HG03060 (cell line): ENCODE data around the gene PPFIBP1.
"Not testable (repeated sequence)": the region's sequence is repeated elsewhere in the genome, so short reads cannot be mapped to it uniquely, and the experiment has no call there.

Experiments used
- ATAC-seq: cut with Tn5 transposase; IDR thresholded peaks from one replicate; pipeline ENCODE4 v1.9.1; 2021; ENCODE audit warnings: low read depth, moderate number of reproducible peaks; ENCODE audit not compliant: unreplicated experiment

Gene PPFIBP1

DNA sequence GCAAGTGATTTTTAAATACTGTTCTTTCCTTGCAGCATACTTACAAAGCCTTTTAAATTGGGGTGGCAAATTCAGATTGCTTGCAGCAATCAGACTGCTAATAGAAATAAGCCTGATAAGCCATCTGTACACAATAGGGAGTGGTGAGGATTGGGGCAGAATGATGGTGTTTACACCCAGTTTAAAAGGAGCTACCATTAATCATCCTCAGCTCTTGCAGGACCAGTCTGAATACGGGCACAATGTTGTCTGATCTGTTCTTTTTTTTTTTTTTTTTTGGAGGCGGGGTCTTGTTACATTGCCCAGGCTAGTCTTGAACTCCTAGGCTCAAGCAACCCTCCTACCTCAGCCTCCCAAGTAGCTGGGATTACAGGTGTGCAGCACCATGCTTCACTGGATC is 122.1 kb downstream of the PPFIBP1 start:
- ATAC-seq: no peak

DNA sequence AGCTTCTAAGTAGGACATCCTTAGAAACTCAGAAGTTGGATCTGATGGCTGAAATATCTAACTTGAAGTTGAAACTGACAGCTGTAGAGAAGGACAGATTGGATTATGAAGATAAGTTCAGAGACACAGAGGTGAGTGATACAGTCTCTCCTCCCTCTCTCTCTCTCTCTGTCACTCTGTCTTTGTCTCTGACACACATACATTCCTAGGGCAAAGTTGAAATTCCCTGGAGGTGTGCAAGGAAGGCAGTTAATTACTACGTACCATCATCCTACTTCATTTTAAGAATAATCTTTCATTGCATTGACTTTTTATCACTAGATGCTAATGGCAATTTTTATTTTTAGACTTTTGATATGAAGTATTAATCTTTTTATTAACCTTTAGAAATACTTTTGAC is 126.0 kb downstream of the PPFIBP1 start:
- no peak for ATAC-seq

DNA sequence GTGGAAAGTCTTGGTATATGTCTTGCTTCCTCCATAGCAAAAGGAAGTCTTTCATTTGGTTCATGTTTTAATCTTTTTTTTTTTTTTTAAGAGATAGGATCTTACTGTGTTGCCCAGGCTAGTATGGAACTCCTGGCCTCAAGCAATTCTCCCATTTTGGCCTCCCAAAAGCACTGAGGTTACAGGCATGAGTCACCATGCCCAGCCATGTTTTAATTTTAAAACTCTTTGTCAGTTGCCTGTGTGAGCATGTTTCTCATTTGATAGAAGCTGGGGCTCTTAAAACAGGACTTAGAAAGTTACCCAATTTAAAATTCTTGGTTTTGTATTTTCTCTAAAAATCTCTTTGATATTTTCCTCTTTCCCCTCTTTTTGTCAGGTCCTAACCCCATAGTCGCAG is 127.2 kb downstream of the PPFIBP1 start:
- no peak for ATAC-seq

DNA sequence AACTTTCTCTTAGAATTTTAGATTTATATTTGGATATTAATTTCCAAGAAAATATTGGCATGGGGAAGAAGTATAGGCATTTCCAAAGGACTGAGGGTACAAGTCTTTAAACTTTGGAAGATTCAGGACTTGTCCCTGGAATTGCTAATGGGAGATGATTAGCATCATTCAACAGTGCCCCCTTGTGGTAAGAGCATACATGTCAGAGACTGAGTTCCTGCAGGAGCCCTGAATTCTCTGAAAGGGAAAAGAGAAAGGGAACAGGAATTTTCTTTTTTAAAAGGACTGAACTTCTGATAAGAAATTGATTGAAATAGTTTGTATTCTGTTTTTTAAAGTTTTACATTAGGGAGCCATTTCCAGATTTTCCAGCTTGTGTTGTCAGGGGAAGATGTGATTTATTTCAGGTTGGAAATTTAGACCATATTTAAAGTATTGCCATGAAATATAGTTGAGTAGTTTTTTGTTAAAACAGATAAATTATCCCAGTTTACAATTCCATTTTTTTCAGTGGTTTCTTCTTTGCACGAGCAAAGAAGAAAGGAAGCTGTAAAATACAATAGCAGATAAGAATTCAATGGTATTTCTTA is 128.3 kb downstream of the PPFIBP1 start:
- no peak for ATAC-seq

DNA sequence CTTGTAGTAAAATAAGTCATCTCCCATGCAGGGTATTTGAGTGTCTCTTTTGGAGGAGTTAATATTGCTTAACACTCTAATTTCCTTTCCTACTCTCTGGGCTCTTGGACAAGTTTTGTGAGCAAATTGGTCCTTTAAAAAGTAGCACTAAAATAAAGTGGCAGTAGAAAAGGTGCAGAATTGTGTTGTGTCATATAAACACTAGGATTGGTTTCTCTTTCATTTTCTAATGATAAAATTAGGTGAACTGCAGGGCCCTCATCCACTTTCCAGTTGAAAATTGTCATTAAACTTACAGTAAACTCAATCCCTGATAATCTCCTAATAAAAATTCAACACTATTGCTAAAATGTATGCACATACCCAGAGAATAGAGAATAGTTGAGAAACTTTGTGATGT is 129.7 kb downstream of the PPFIBP1 start:
- no peak for ATAC-seq

DNA sequence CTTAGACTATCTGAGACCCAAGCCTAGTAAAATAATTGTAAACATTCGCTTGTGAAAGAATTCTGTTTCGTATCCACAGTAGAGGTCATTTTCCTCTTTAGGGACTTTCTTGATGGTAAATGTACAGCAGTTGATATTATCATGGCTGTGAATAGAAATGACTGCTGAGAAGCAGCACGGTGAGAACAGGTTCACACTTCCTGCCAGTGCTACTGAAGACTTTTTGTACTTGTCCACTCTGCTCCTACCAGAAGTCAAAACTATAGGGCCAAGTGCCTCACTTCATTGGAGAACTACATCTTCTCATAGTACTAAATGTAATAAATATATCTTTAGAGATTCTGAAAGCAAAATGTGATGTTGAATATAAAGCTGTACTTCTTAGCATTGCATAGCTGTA is 131.5 kb downstream of the PPFIBP1 start:
- not testable (repeated sequence) for ATAC-seq

DNA sequence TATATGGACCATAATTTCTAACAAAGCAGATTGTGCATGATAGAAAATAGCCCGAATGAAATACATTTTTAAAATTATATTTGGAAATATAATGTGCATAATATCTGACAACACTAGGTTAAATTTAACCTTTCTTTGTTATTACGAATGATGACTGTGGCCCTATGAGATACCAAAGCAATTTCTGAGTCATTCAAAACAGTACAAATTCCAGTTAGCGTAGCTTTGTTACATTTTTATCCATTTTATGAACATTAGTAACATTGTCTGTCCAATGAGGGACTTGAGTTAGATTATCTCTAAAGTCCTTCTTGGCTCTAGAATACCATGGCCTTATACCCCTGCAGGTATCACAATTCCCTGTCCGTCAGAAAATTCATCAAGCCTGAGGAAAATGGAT is 133.3 kb downstream of the PPFIBP1 start:
- ATAC-seq: no peak

DNA sequence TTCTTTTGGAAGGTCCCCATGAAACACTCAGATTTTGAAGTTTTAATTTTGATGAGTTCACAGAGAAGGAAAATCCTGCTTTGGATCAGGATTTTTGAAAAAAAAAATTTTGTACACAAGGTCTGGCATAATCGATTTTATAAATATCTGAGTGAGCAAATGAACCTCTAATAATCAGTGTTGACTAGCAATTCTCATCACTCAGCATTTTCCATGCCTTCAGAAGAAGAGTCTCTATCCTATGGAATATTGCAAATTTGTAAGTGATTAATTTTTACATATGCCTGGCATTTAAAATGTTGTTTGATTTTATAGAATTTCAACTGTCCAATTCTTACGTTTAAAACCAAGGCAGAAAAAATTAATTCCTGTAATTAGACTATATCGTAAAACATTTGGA is 141.7 kb downstream of the PPFIBP1 start:
- no peak for ATAC-seq

DNA sequence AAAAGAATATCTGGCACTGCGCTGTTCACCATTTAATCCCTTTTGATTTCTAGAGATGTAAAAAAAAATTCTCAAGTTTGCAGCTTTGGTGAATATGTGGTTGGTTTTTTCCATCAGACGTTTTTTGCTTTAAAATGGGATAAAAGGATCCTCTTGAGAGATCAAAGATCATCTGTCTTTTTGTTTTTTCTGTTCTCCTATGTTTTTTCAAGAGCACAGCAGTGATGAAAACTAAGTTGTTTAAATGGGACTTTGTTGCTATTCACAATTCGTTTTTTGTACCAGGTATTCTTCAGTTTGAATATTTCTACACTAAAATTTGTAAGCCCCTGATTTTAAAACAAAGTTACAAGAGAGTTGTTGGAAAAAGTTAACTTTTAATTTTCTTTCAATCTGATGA is 142.5 kb downstream of the PPFIBP1 start:
- ATAC-seq: no peak

DNA sequence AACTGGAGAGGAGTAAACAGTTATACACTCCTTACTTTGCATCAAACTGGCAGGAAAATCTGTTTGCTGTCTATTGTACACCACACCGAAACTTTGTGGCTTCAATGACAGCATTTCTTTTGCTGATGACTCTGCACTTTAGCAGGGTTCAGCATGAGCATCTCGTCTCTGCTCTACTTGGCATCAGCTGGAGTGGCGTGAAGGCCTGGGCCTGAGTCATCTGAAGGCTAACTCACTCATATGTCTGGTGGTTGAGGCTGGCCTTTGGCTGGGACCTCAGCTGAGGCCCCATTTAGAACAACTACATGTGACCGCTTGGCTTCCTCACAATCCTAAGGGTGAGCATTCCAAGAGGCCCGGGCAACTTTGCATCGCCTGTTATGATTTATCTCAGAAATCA is 143.5 kb downstream of the PPFIBP1 start:
- ATAC-seq: no peak

DNA sequence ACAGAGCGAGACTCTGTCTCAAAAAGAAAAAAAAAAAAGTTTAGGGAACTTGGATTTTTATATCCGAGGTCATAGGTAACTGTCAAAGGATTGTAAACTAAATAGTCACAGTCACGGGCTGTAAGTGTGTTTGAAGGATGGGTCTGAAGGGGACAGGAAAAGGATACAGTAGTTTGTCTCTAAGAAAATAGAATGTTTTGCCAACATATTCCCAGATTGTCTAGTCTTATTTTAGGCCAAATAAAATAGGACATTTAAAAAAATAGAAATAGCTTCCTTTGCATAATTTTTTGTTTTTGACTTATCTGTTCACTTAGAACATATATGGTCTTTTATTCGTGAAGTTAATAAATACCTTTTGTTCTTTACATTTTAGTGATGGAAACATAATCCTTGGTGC is 148.0 kb downstream of the PPFIBP1 start:
- ATAC-seq: no peak

DNA sequence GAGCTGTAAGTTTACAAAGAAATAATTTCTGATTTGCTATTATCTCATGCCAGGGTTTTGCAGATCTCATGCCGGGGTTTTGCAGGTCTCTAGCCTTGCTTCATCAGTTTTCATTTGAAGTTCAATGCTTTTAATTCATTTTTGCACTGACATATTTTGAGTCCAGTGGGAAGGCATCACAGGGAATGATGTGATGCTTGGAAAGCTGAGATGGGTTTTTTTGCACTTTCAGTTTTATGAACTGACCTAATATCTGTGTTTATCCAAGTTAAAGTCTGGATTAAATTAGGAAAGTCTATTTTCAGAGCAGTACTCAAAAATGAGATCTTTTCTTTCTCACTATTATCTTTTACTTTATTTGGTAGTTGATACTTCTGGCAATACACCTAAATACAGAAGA is 148.6 kb downstream of the PPFIBP1 start:
- no peak for ATAC-seq

DNA sequence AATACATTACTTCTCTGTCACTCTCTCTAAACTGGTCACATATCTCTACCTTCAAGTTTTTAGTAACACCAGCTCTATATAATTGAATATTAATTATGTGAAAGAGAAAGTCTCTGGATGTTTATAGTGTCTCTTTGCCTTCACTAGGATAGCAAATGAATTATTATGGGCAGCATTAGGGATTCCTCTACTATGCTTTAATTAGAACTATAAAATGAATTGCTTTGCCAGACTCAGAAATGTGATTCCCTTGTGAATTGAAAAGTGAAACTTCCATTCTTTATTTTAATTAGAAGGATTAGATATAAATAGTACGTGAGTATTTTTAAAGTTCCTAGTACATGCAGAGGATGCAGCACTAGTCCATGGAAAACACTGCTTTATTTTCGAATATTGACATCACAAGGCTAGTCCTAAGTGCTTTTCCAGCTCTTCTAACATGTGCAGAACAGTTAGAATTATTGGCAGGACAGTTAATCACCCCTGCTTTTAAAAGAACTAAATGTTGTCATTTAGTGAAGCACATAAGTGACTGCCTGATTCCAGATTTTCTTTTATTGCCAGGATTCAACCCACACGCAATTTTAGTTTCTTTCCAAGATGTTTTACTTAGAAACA is 149.2 kb downstream of the PPFIBP1 start:
- ATAC-seq: no peak

DNA sequence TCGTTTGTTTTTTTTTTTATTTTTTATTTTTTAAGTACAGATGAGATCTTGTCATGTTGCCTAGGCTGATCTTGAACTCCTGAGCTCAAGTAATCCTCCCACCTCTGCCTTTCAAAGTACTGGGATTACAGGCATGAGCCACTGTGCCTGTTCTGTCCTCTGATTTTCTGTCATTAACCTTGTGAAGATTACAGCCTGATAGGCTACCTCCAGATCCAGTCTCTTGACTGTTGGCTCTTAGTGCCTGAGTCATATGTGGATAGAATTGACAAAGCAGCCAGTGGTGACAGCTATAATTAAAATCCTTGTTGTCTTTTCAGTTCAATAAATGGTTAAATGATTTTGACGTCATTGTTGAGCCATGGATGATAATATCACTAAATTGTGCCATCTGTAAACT is 151.0 kb downstream of the PPFIBP1 start:
- no peak for ATAC-seq

DNA sequence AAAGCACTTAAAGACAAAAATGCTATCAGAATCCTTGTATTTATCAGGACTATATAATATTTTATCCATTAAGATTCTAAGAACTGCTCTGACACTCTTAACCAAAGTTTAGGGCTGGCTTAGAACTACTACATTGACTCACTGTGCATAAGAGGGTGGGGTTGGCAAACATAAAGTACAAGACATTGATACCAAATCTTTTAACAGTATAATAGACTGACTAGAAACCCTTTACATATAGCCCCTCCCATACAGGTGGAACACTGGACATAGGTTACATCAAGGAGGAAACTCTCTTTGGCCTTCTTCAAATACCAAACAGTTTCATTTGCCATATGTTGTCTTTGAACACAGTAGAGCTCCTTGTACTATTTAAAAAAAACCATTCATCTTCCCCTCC is 156.6 kb downstream of the PPFIBP1 start:
- ATAC-seq: no peak

DNA sequence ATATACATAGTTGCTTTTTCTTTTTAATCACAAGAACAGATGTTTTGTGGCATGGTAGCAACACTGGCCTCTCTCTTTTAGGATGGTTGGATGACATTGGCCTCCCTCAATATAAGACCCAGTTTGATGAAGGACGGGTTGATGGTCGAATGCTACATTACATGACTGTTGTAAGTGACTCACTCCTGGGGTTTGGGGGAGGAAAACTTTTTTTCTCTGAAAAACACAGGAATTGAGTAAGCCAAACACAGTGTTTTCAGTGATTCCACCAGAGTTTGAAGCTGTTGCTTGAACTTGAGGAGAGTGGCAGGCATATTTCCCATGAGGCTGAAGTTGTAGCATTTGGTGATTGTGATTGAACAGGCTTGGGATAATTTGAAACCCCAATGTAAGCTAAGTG is 158.5 kb downstream of the PPFIBP1 start:
- no peak for ATAC-seq

DNA sequence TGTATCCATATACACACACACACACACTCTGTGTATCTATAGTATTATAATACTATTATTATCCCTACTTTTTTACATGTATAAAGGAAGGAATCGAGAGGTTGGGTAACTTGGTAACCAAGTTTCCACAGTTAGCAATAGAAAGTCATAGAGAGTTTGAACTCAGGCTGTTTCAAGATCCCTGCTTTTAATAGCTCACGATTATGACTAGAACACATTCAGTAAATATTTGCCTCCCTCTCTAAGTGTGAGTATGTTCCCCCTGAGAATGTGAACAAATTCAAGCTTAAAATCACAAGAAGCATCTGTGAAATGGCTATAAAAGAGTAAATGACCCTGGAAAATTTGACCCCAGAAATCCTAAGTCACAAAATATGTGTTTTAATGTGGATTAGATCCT is 161.3 kb downstream of the PPFIBP1 start:
- ATAC-seq: no peak

DNA sequence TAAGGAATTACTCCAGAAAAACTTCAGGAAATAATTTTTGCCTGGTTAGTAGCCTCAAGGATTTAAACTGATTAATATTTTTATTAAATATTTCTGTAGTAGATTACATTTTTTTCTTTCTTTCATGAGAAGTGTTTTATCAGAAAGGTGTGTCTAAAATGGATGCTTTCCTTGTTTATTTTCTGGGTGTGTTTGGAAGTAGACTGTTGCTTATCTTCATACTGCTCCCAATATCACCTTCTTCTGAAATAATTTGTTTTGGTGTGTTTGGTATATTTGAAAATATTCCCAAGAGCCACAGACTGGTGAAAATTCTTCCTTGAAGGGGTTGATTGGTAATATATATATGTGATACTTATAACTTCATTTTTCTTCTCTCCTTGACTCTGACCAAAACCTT is 162.1 kb downstream of the PPFIBP1 start:
- ATAC-seq: no peak

DNA sequence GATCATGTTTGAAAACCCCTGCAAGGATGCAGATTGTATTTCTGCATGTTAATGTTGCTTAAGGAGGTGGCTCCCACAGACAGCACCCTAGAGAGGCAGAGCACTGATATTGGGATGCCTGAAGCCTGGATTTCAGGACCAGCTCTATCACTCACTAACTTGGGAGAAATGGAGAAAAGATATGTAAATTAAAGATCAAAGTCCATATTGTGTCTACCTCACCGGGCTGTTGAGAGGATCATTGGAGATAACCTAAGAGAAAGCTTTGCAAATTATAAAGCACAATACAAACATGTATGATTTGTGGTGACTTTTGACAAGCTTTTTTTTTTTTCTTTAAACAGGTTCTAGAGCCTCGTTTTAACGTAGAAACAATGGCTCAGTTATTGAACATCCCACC is 164.7 kb downstream of the PPFIBP1 start:
- ATAC-seq: no peak

DNA sequence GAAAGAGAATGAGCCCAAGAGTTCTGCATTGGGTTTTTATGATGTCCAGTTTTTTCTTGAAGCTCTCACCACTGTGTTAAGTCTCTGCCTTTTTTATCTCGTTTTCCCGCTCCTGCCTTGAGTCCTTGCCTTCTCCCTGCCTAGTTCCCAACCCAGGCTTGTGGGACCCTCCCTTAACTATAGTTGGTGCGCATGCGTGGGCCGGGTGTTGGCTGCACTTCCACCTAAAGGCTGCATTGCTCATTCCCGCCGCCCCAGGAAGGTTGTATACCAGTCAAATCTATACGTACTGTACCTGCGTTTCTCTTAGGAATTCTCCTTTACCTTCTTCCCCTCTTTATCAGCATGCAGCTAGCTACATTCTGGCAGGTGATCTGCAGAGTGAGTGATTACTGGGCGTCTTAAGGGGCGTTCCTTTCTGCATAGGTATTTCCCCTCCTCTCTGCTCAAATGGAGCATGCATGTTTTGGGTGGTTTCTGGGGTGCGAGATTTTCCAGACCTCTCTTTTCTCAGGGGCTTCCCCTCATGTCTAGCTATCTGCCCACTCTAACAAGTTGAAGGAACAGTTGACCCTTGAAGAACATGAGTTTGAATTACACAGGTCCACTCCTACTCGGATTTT is 165.7 kb downstream of the PPFIBP1 start:
- ATAC-seq: no peak

DNA sequence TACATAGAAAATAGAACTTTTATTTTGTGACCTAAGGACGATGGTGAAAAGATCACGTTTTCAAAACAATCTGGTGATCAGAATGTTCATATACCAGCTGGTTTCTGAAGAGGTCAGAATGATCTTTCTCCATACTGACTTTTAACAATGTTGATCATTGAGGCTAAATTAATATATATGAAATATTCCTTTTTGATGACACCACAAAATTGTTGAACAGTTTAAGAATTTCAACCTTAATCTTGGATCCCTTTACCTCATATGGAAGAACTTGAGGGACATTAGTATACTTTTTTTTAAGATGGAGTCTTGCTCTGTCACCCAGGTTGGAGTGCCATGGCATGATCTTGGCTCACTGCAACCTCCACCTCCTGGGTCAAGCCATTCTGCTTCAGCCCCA is 169.4 kb downstream of the PPFIBP1 start:
- ATAC-seq: no peak

DNA sequence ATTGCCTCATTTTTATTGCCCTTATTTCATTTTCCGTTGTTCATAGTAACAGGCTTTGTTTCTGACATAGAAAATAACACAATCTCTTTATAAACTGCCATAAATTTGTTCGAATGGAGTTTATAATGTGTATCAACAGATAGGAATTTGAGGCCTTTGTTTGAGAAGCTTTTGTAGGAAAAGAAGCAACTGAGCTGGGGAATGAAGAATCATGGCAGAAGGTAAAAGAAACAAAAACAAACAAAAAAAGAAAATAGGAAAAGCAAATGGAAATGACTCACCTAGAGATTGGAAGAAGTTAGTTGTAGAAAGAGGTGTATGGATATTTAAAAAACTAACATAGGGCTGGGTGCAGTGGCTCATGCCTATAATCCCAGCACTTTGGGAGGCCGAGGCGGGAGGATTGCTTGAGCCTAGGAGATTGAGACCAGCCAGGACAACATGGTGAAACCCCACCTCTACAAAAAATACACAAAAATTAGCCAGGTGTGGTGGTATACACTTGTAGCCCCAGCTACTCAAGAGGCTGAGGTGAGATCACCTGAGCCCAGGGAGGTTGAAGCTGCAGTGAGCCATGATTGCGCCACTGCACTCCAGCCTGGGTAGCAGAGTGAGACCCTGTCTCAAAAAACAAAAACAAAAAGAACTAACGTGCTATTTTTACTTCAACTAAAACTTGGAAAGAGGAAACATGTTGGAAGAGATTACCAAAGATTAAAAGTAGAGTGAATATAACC is 171.7 kb downstream of the PPFIBP1 start:
- no peak for ATAC-seq
